Naive thymus-derived CD4-positive, alpha-beta T cell (primary cell): ENCODE data around the gene PIEZO2. TPM values are rescaled to one million over a fixed set of nuclear protein-coding genes. Genes with fewer than 3 reads are reported as not detected.

ENCODE experiments used
- ATAC-seq: fragments of 150-1000 bp; cut with Tn5 transposase; 2 replicates; pipeline ENCODE4 v1.10.0; 2021; ENCODE audit warnings: mild to moderate bottlenecking, moderate library complexity
- CTCF ChIA-PET: fragments of 350-600 bp; sonication (Branson Sonifier 250); formaldehyde crosslinking; loops from one replicate; lab custom pipeline; 2021; ENCODE audit warnings: antibody characterized with exemption; lab: Charles Lee
- POLR2A ChIA-PET: fragments of 350-600 bp; sonication (Branson Sonifier 250); formaldehyde crosslinking; loops from one replicate; lab custom pipeline; 2021; ENCODE audit warnings: antibody characterized with exemption, inconsistent platforms; lab: Charles Lee
- DNase-seq, 9 donors: peaks; one replicate each; pipeline versions ENCODE4 v3.0.0 to v3.0.0-alpha.2; 2020 to 2022; ENCODE audit warnings: mixed read lengths in 1 of 9
- H3K27ac ChIP-seq: one replicate; pipeline ENCODE4 v1.7.0; 2013; ENCODE audit warnings: mild to moderate bottlenecking, low read depth, low read length, moderate library complexity
- H3K27me3 ChIP-seq, 2 donors: one replicate each; pipeline ENCODE4 v1.7.0; 2013; ENCODE audit warnings: low read length in 2 of 2, mild to moderate bottlenecking in 2 of 2, moderate library complexity in 2 of 2; ENCODE audit not compliant: control insufficient read depth in 2 of 2, insufficient read depth in 2 of 2
- H3K36me3 ChIP-seq, 3 experiments: 1 replicate in 2 of 3; 2 replicates in 1 of 3; pipeline ENCODE4 v1.7.0; 2013; ENCODE audit warnings: low read length in 3 of 3, mild to moderate bottlenecking in 3 of 3, moderate library complexity in 1 of 3; ENCODE audit not compliant: insufficient read depth in 3 of 3, control insufficient read depth in 2 of 3
- H3K4me1 ChIP-seq, 2 donors: one replicate each; pipeline ENCODE4 v1.7.0; 2013; ENCODE audit warnings: low read length in 2 of 2, mild to moderate bottlenecking in 2 of 2, moderate library complexity in 1 of 2; ENCODE audit not compliant: control insufficient read depth in 2 of 2, insufficient read depth in 2 of 2
- H3K4me3 ChIP-seq: 2 replicates; pipeline ENCODE4 v1.7.0; 2013; ENCODE audit warnings: mild to moderate bottlenecking, low read length
- H3K9me3 ChIP-seq, 3 experiments: 1 replicate in 2 of 3; 2 replicates in 1 of 3; pipeline ENCODE4 v1.7.0; 2013; ENCODE audit warnings: low read length in 3 of 3; ENCODE audit not compliant: control insufficient read depth in 2 of 3
- H3K27ac Mint-ChIP-seq, 9 donors: one replicate each; pipeline ENCODE4 v1.8.0; 2020 to 2022; ENCODE audit warnings: mixed read lengths in 9 of 9, mild to moderate bottlenecking in 8 of 9, moderate library complexity in 5 of 9, inconsistent platforms in 2 of 9
- H3K27me3 Mint-ChIP-seq, 5 donors: one replicate each; pipeline ENCODE4 v1.8.0; 2021 to 2022; ENCODE audit warnings: mixed read lengths in 5 of 5, mild to moderate bottlenecking in 1 of 5
- H3K36me3 Mint-ChIP-seq, 5 donors: one replicate each; pipeline ENCODE4 v1.8.0; 2020 to 2022; ENCODE audit warnings: mixed read lengths in 5 of 5, mild to moderate bottlenecking in 3 of 5, inconsistent platforms in 1 of 5
- H3K4me1 Mint-ChIP-seq, 7 donors: one replicate each; pipeline ENCODE4 v1.8.0; 2020 to 2022; ENCODE audit warnings: mixed read lengths in 7 of 7, mild to moderate bottlenecking in 3 of 7, inconsistent platforms in 1 of 7
- H3K4me3 Mint-ChIP-seq, 10 donors: one replicate each; pipeline ENCODE4 v1.8.0; 2020 to 2022; ENCODE audit warnings: mild to moderate bottlenecking in 10 of 10, mixed read lengths in 10 of 10, moderate library complexity in 6 of 10, inconsistent platforms in 2 of 10
- H3K9me3 Mint-ChIP-seq, 11 donors: one replicate each; pipeline ENCODE4 v1.8.0; 2020 to 2022; ENCODE audit warnings: mixed read lengths in 11 of 11, mild to moderate bottlenecking in 4 of 11, inconsistent platforms in 1 of 11, moderate library complexity in 1 of 11
- intact Hi-C, 2 donors: fragments of 100-400 bp; cut with micrococcal nuclease; formaldehyde crosslinking; loops; one replicate each; pipeline ENCODE4 v1.15.1; 2023
- polyA plus RNA-seq, 2 donors: library from polyadenylated mRNA; unstranded; fragments of 300-500 nt; fragmentation: Illumina TruSeq; gene quantifications; one replicate each; pipeline ENCODE4 v1.2.3, GENCODE V29; 2021
- total RNA-seq, 6 experiments: library from RNA in 5 of 6; stranded (reverse) in 5 of 6; gene quantifications; 1 replicate in 5 of 6; 2 replicates in 1 of 6; pipeline ENCODE4 v1.2.3 and lab custom pipeline; 2021 to 2026

PIEZO2 gene
- total and polyA plus RNA-seq, 7 experiments from 2014 or later = not detected

- H3K4me3 Mint-ChIP-seq = no peak overlapping the region
- no peaks in the 10 kb centered on the region for H3K4me1 ChIP-seq
- no peaks in the 10 kb centered on the region for H3K9me3 Mint-ChIP-seq
- no peak overlapping the region for H3K27ac Mint-ChIP-seq
- H3K4me1 Mint-ChIP-seq = no peaks in the 10 kb centered on the region
- H3K4me3 ChIP-seq = no peak overlapping the region
- ChIA-PET CTCF (no interaction called here), POLR2A (no interaction called here)
- H3K27ac ChIP-seq = no peak overlapping the region
- H3K27me3 Mint-ChIP-seq = peaks cover 0 to 1% (median 0%) of the 10 kb centered on the region in 5 donors
- no peaks in the 10 kb centered on the region for H3K36me3 ChIP-seq
- DNase-seq (no peak), ATAC-seq (no peak)
- H3K27me3 ChIP-seq = no peaks in the 10 kb centered on the region
- no peaks in the 10 kb centered on the region for H3K36me3 Mint-ChIP-seq
- H3K9me3 ChIP-seq = no peaks in the 10 kb centered on the region
- intact Hi-C loops = no loop called here
These were observed 392.0 kb downstream of the PIEZO2 start for GRCh38 chr18:10757349-10757748.

- Histone ChIP-seq H3K27me3 (no peaks in the 10 kb centered on the region), H3K4me3 (no peak overlapping the region), H3K4me1 (no peaks in the 10 kb centered on the region), H3K36me3 (no peaks in the 10 kb centered on the region), H3K9me3 (no peaks in the 10 kb centered on the region), H3K27ac (no peak overlapping the region)
- DNase-seq (no peak), ATAC-seq (no peak)
- H3K9me3 Mint-ChIP-seq = no peaks in the 10 kb centered on the region
- peaks cover 0 to 3% (median 0%) of the 10 kb centered on the region in 5 donors for H3K27me3 Mint-ChIP-seq
- CTCF ChIA-PET = no interaction called here
- H3K4me3 Mint-ChIP-seq = no peak overlapping the region
- intact Hi-C loops = no loop called here
- H3K4me1 Mint-ChIP-seq = no peaks in the 10 kb centered on the region
- H3K36me3 Mint-ChIP-seq = no peaks in the 10 kb centered on the region
- H3K27ac Mint-ChIP-seq = no peak overlapping the region
- POLR2A ChIA-PET = no interaction called here
These were observed 393.5 kb downstream of the PIEZO2 start for GRCh38 chr18:10755855-10756254.

DNA sequence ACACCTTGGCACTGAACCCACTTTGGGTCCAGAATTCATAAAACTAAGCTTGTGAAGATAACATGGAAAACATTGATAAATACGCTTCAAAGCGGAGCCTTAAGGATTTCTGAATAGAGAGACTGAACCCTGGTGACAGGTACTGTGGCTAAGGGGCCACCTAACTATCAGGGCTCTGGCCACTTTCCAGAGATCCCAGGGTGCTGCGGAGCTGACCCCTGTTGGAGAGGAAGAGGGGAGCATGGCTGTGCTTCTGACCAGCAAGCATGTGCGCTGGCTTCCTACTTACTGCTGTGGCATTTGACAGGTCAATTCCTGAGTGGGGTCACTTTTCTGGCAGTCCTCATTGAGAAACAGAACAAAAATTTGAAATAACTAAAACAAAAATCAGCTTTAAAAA lies 395.2 kb downstream of the PIEZO2 start:
- POLR2A ChIA-PET = no interaction called here
- H3K4me3 Mint-ChIP-seq = no peak overlapping the region

DNA sequence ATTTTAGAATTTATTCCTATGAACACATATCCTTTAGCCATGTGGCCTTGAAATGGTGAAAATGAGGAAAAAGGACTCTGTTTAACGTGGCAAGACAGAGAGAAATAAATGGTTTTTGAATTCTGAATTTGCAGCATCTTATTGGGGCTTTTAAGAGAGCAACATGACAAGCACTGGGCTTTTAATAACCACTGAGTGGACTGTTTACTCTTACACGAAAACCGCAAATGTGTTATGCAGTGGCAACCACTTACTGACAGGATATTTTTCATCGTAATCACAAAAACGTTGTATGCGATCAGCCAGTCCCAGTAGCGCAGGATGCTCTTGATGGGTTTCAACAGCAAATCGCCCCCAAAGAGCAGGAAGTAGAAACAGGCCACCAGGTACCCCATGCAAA lies 397.0 kb downstream of the PIEZO2 start:
- H3K36me3 ChIP-seq = no peaks in the 10 kb centered on the region
- no peak overlapping the region for H3K4me3 ChIP-seq
- intact Hi-C loops = no loop called here
- no peaks in the 10 kb centered on the region for H3K4me1 ChIP-seq
- H3K9me3 Mint-ChIP-seq = peaks cover 0 to 1% (median 0%) of the 10 kb centered on the region in 11 donors
- H3K27me3 Mint-ChIP-seq = peaks cover 0 to 3% (median 0%) of the 10 kb centered on the region in 5 donors
- H3K9me3 ChIP-seq = no peaks in the 10 kb centered on the region
- no peak overlapping the region for H3K27ac ChIP-seq
- H3K27me3 ChIP-seq = no peaks in the 10 kb centered on the region
- no peaks in the 10 kb centered on the region for H3K36me3 Mint-ChIP-seq
- H3K4me1 Mint-ChIP-seq = no peaks in the 10 kb centered on the region
- POLR2A ChIA-PET = no interaction called here
- no peak overlapping the region for H3K4me3 Mint-ChIP-seq
- peak overlapping the region in 1 of 9 donors; percentile 28 for H3K27ac Mint-ChIP-seq
- ATAC-seq = no peak
- no peak for DNase-seq
- CTCF ChIA-PET = no interaction called here

More for the DNA sequence above, 395.2 kb downstream of the PIEZO2 start:
- Histone ChIP-seq H3K27me3 (no peaks in the 10 kb centered on the region), H3K27ac (no peak overlapping the region), H3K36me3 (no peaks in the 10 kb centered on the region), H3K4me1 (no peaks in the 10 kb centered on the region), H3K9me3 (no peaks in the 10 kb centered on the region), H3K4me3 (no peak overlapping the region)
- peaks cover 0 to 3% (median 0%) of the 10 kb centered on the region in 5 donors for H3K27me3 Mint-ChIP-seq
- ATAC-seq = no peak
- no peaks in the 10 kb centered on the region for H3K4me1 Mint-ChIP-seq
- CTCF ChIA-PET = no interaction called here
- H3K36me3 Mint-ChIP-seq = no peaks in the 10 kb centered on the region
- intact Hi-C loops = no loop called here
- no peak overlapping the region for H3K27ac Mint-ChIP-seq
- DNase-seq = no peak
- H3K9me3 Mint-ChIP-seq = peaks cover 0 to 1% (median 0%) of the 10 kb centered on the region in 11 donors

DNA sequence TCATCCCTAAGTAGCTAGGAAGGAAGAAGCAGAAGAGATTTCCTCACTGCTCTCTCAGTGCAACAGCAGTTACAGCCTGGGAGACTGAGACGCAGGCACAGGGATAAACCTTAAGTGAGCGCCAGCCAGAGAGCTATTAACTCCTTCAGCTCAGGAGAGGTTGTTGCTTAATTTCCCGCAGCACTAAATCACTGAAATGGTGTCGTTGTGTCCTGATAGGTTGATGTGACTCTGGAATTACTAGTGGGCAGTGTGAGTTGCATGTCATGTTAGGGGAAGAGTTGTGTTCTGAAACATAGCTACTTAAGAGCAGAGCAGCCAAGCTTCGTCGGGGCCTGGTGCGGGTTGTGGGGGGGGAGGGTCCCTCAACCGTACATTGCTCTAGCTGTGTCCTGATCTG lies 397.7 kb downstream of the PIEZO2 start:
- DNase-seq (no peak), ATAC-seq (no peak)
- peaks cover 0 to 1% (median 0%) of the 10 kb centered on the region in 11 donors for H3K9me3 Mint-ChIP-seq
- H3K36me3 Mint-ChIP-seq = no peaks in the 10 kb centered on the region
- no peaks in the 10 kb centered on the region for H3K4me1 Mint-ChIP-seq
- ChIA-PET CTCF (no interaction called here), POLR2A (no interaction called here)
- H3K36me3 ChIP-seq = no peaks in the 10 kb centered on the region
- H3K27ac Mint-ChIP-seq = no peak overlapping the region
- intact Hi-C loops = no loop called here
- no peak overlapping the region for H3K27ac ChIP-seq
- no peaks in the 10 kb centered on the region for H3K9me3 ChIP-seq
- H3K4me3 ChIP-seq = no peak overlapping the region
- no peaks in the 10 kb centered on the region for H3K4me1 ChIP-seq
- peaks cover 0 to 3% (median 0%) of the 10 kb centered on the region in 5 donors for H3K27me3 Mint-ChIP-seq
- no peak overlapping the region for H3K4me3 Mint-ChIP-seq
- no peaks in the 10 kb centered on the region for H3K27me3 ChIP-seq

GRCh38 chr18:10750191-10751035 lies 399.0 kb downstream of the PIEZO2 start:
- no peak for DNase-seq
- POLR2A ChIA-PET = no interaction called here
- ATAC-seq = no peak

GRCh38 chr18:10748641-10749040 lies 400.7 kb downstream of the PIEZO2 start:
- peaks cover 0 to 3% (median 0%) of the 10 kb centered on the region in 7 donors for H3K4me1 Mint-ChIP-seq

More at GRCh38 chr18:10750191-10751035, 399.0 kb downstream of the PIEZO2 start:
- no peak overlapping the region for H3K4me3 ChIP-seq
- Mint-ChIP-seq H3K27me3 (peaks cover 0 to 3% (median 0%) of the 10 kb centered on the region in 5 donors), H3K9me3 (peaks cover 0 to 1% (median 0%) of the 10 kb centered on the region in 11 donors), H3K4me3 (no peak overlapping the region), H3K27ac (no peak overlapping the region), H3K36me3 (no peaks in the 10 kb centered on the region), H3K4me1 (no peaks in the 10 kb centered on the region)
- CTCF ChIA-PET = no interaction called here
- H3K36me3 ChIP-seq = no peaks in the 10 kb centered on the region
- H3K9me3 ChIP-seq = no peaks in the 10 kb centered on the region
- no peaks in the 10 kb centered on the region for H3K27me3 ChIP-seq
- no peak overlapping the region for H3K27ac ChIP-seq
- intact Hi-C loops = no loop called here
- no peaks in the 10 kb centered on the region for H3K4me1 ChIP-seq

More at GRCh38 chr18:10748641-10749040, 400.7 kb downstream of the PIEZO2 start:
- Mint-ChIP-seq H3K36me3 (no peaks in the 10 kb centered on the region), H3K4me3 (no peak overlapping the region), H3K9me3 (peaks cover 0 to 1% (median 0%) of the 10 kb centered on the region in 11 donors), H3K27me3 (peaks cover 0 to 3% (median 0%) of the 10 kb centered on the region in 5 donors), H3K27ac (no peak overlapping the region)
- Histone ChIP-seq H3K4me3 (no peak overlapping the region), H3K9me3 (no peaks in the 10 kb centered on the region), H3K27ac (no peak overlapping the region), H3K36me3 (no peaks in the 10 kb centered on the region), H3K4me1 (no peaks in the 10 kb centered on the region), H3K27me3 (no peaks in the 10 kb centered on the region)
- intact Hi-C loops = no loop called here
- ChIA-PET POLR2A (no interaction called here), CTCF (no interaction called here)
- no peak for DNase-seq
- no peak for ATAC-seq
